Left renal cortex interstitium (tissue), 4 donors: Measurements from ENCODE around the gene OSBPL9. TPM values are rescaled to one million over a fixed set of nuclear protein-coding genes. Genes with fewer than 3 reads are reported as not detected.

ENCODE experiments used
- polyA plus RNA-seq, 4 donors: library from polyadenylated mRNA; unstranded; fragments of 120-200 nt; gene quantifications; one replicate each; pipeline ENCODE4 v1.2.1, GENCODE V29; 2013; ENCODE audit not compliant: insufficient read length in 4 of 4

OSBPL9 gene
- polyA plus RNA-seq, 4 donors: 111 to 147 (median 133) TPM

Other genes with a start within 250 kb of the OSBPL9 start
- gene EPS15, start 97.8 kb upstream of the OSBPL9 start, polyA plus RNA-seq: 10 to 100 TPM; 32.4 to 48.1 (median 42.2) TPM